ENCODE measurements around the gene TSHZ2.
"Not testable (repeated sequence)": the region's sequence is repeated elsewhere in the genome, so short reads cannot be mapped to it uniquely, and the experiment has no call there.

The TSHZ2 gene

GRCh38 chr20:53089851-53090250, 117.7 kb downstream of the TSHZ2 start:
- DNase-seq, result not testable (repeated sequence)

- DNase-seq, result no peak
Measured at GRCh38 chr20:53091789-53092188, 119.6 kb downstream of the TSHZ2 start.

- DNase-seq, result no peak
Measured at GRCh38 chr20:53092772-53093300, 120.7 kb downstream of the TSHZ2 start.

GRCh38 chr20:53097371-53097770, 125.2 kb downstream of the TSHZ2 start:
- no peak for DNase-seq

- DNase-seq, result no peak
Measured at GRCh38 chr20:53097791-53098190, 125.6 kb downstream of the TSHZ2 start.

- no peak for DNase-seq
Measured at GRCh38 chr20:53098621-53099020, 126.5 kb downstream of the TSHZ2 start.

- DNase-seq, result no peak
Measured at GRCh38 chr20:53099856-53100255, 127.7 kb downstream of the TSHZ2 start.

- DNase-seq, result no peak
Measured at GRCh38 chr20:53100476-53100911, 128.3 kb downstream of the TSHZ2 start.

GRCh38 chr20:53101992-53102760, 130.0 kb downstream of the TSHZ2 start:
- no peak for DNase-seq

- no peak for DNase-seq
Measured at GRCh38 chr20:53103124-53103523, 131.0 kb downstream of the TSHZ2 start.

GRCh38 chr20:53104884-53105283, 132.7 kb downstream of the TSHZ2 start:
- no peak for DNase-seq

- no peak for DNase-seq
Measured at GRCh38 chr20:53116733-53117132, 144.6 kb downstream of the TSHZ2 start.

- DNase-seq, result no peak
Measured at GRCh38 chr20:53122853-53123252, 150.7 kb downstream of the TSHZ2 start.

GRCh38 chr20:53124075-53124551, 152.0 kb downstream of the TSHZ2 start:
- DNase-seq, result no peak

- no peak for DNase-seq
Measured at GRCh38 chr20:53124803-53125202, 152.6 kb downstream of the TSHZ2 start.

GRCh38 chr20:53126185-53126584, 154.0 kb downstream of the TSHZ2 start:
- DNase-seq, result no peak

GRCh38 chr20:53127027-53127426, 154.9 kb downstream of the TSHZ2 start:
- DNase-seq, result no peak

GRCh38 chr20:53128004-53128403, 155.8 kb downstream of the TSHZ2 start:
- no peak for DNase-seq

GRCh38 chr20:53129563-53129962, 157.4 kb downstream of the TSHZ2 start:
- DNase-seq, result no peak

- DNase-seq, result no peak
Measured at GRCh38 chr20:53130795-53131194, 158.6 kb downstream of the TSHZ2 start.

- DNase-seq, result no peak
Measured at GRCh38 chr20:53133125-53133524, 161.0 kb downstream of the TSHZ2 start.

- DNase-seq, result no peak
Measured at GRCh38 chr20:53133628-53134027, 161.5 kb downstream of the TSHZ2 start.

- no peak for DNase-seq
Measured at GRCh38 chr20:53136473-53136872, 164.3 kb downstream of the TSHZ2 start.

- no peak for DNase-seq
Measured at GRCh38 chr20:53138454-53139262, 166.5 kb downstream of the TSHZ2 start.
